Caco-2 (cell line): ENCODE data around the gene TCHHL1. TPM values are rescaled to one million over a fixed set of nuclear protein-coding genes. Genes with fewer than 3 reads are reported as not detected.

Experiments
- BruUV-seq: library from RNA; stranded (reverse); fragments of 400-500 nt; replicated peaks from 2 replicates; lab custom pipeline; 2021; lab: Mats Ljungman, UMichigan
- CTCF ChIA-PET: fragments of 300-600 bp; sonication (Branson Sonifier 250); formaldehyde crosslinking; loops from one replicate; lab custom pipeline; 2022; ENCODE audit warnings: antibody characterized with exemption; lab: Charles Lee
- POLR2A ChIA-PET: fragments of 300-600 bp; sonication (Branson Sonifier 250); formaldehyde crosslinking; loops from one replicate; lab custom pipeline; 2022; ENCODE audit warnings: antibody characterized with exemption; lab: Charles Lee
- DNase-seq, 2 experiments: peaks; one replicate each; pipeline versions ENCODE4 v3.0.0 to v3.0.0-alpha.2; 2020 to 2022
- H3K27me3 ChIP-seq: replicated peaks from 2 replicates; pipeline ENCODE4 v1.6.0; 2011; ENCODE audit warnings: low read length; ENCODE audit not compliant: control insufficient read depth, insufficient read depth
- H3K36me3 ChIP-seq: 2 replicates; pipeline ENCODE4 v1.5.1; 2011; ENCODE audit warnings: low read length; ENCODE audit not compliant: control insufficient read depth, insufficient read depth
- H3K4me1 ChIP-seq: fragments of 250-450 bp; sonication (Bioruptor Pico); 2 replicates; pipeline ENCODE4 v1.5.1; 2020; ENCODE audit warnings: mild to moderate bottlenecking
- H3K4me3 ChIP-seq: 2 replicates; pipeline ENCODE4 v1.5.1; 2011; ENCODE audit warnings: low read depth, mild to moderate bottlenecking, control low read depth, low read length
- H3K9me3 ChIP-seq: fragments of 250-450 bp; sonication (Bioruptor Pico); 2 replicates; pipeline ENCODE4 v1.5.1; 2020; ENCODE audit warnings: mild to moderate bottlenecking, moderate library complexity
- H3K27ac Mint-ChIP-seq: one replicate; pipeline ENCODE4 v1.8.0; 2022; ENCODE audit warnings: mixed read lengths; ENCODE audit not compliant: unreplicated experiment
- H3K27me3 Mint-ChIP-seq: one replicate; pipeline ENCODE4 v1.8.0; 2022; ENCODE audit warnings: mixed read lengths; ENCODE audit not compliant: insufficient read depth, unreplicated experiment
- H3K36me3 Mint-ChIP-seq: one replicate; pipeline ENCODE4 v1.8.0; 2022; ENCODE audit warnings: mild to moderate bottlenecking, mixed read lengths; ENCODE audit not compliant: insufficient read depth, unreplicated experiment
- H3K4me1 Mint-ChIP-seq: one replicate; pipeline ENCODE4 v1.8.0; 2022; ENCODE audit warnings: low read depth, mixed read lengths; ENCODE audit not compliant: unreplicated experiment
- H3K4me3 Mint-ChIP-seq: one replicate; pipeline ENCODE4 v1.8.0; 2022; ENCODE audit warnings: mild to moderate bottlenecking, moderate library complexity, mixed read lengths; ENCODE audit not compliant: unreplicated experiment
- H3K9me3 Mint-ChIP-seq: one replicate; pipeline ENCODE4 v1.8.0; 2022; ENCODE audit warnings: mixed read lengths; ENCODE audit not compliant: unreplicated experiment
- CTCF ChIP-seq, 2 experiments: fragments of 200-600 bp in 1 of 2; IDR thresholded peaks; 1 replicate in 1 of 2; 2 replicates in 1 of 2; pipeline versions ENCODE4 v1.5.1 to v1.8.0; 2011 to 2022; ENCODE audit warnings: antibody characterized with exemption in 1 of 2, control low read depth in 1 of 2, inconsistent platforms in 1 of 2, low read depth in 1 of 2, low read length in 1 of 2, mild to moderate bottlenecking in 1 of 2, moderate library complexity in 1 of 2; ENCODE audit not compliant: insufficient read depth in 1 of 2, severe bottlenecking in 1 of 2, unreplicated experiment in 1 of 2
- intact Hi-C: fragments of 100-400 bp; cut with micrococcal nuclease; formaldehyde crosslinking; loops from one replicate; pipeline ENCODE4 v1.10.0; 2022; ENCODE audit not compliant: unreplicated experiment
- total RNA-seq: library from RNA; stranded (reverse); gene quantifications from 2 replicates; pipeline ENCODE4 v1.2.3, GENCODE V29; 2022

TCHHL1 gene
- total RNA-seq, 1 experiment from 2014 or later, result not detected

- no peaks in the 10 kb centered on the region for H3K36me3 ChIP-seq
- peaks cover 4% of the 10 kb centered on the region; the same call in 1 of the 2 replicates for H3K27me3 ChIP-seq
- H3K4me3 Mint-ChIP-seq, result no peak within 1 kb of the TSS
- no TSS peak for BruUV-seq
- H3K4me1 Mint-ChIP-seq, result no peaks in the 10 kb centered on the region
- H3K27me3 Mint-ChIP-seq, result peaks cover 22% of the 10 kb centered on the region
- no peaks in the 10 kb centered on the region for H3K9me3 Mint-ChIP-seq
- ChIA-PET POLR2A (no interaction called here), CTCF (no interaction called here)
- no peak within 1 kb of the TSS for H3K27ac Mint-ChIP-seq
- H3K9me3 ChIP-seq, result no peaks in the 10 kb centered on the region
- DNase-seq, result no peak
- no peak within 1 kb of the TSS for H3K4me3 ChIP-seq
- H3K4me1 ChIP-seq, result no peaks in the 10 kb centered on the region
- intact Hi-C loops, result no loop called here
- no peak for TF ChIP-seq CTCF (IDR thresholded peaks at IDR 0.05; ENCODE audit: insufficient read depth in 1 of 2, low read depth in 1 of 2, low read length in 1 of 2, severe bottlenecking in 1 of 2, unreplicated experiment in 1 of 2)
- H3K36me3 Mint-ChIP-seq, result no peaks in the 10 kb centered on the region
Measured at GRCh38 chr1:152115344-152115743, 26.5 kb upstream of the TCHHL1 start, which contains the start of gene TCHH. TSS of gene TCHH (minus strand) at chr1:152115444. CDS start at chr1:152114080, 1,364 bp downstream.

- BruUV-seq, result no TSS peak
- POLR2A ChIA-PET, result no interaction called here
- no peak for TF ChIP-seq CTCF (IDR thresholded peaks at IDR 0.05; ENCODE audit: insufficient read depth in 1 of 2, low read depth in 1 of 2, low read length in 1 of 2, severe bottlenecking in 1 of 2, unreplicated experiment in 1 of 2)
- Mint-ChIP-seq H3K36me3 (peaks cover 6% of the 10 kb centered on the region), H3K4me3 (no peak overlapping the region), H3K27me3 (peaks cover 9% of the 10 kb centered on the region), H3K27ac (no peak overlapping the region), H3K9me3 (no peaks in the 10 kb centered on the region), H3K4me1 (peaks cover 2% of the 10 kb centered on the region)
- CTCF ChIA-PET, result interaction anchor here (1.4 kb wide), 1 partner anchor 69 kb away, joined by 3 read pairs; no protein-coding TSS in a partner anchor
- H3K9me3 ChIP-seq, result no peaks in the 10 kb centered on the region
- peaks cover 10% of the 10 kb centered on the region for H3K27me3 ChIP-seq
- no peaks in the 10 kb centered on the region for H3K36me3 ChIP-seq
- H3K4me3 ChIP-seq, result peak overlapping the region; percentile 23
- intact Hi-C loops, result no loop called here
- H3K4me1 ChIP-seq, result no peaks in the 10 kb centered on the region
- DNase-seq, result no peak
Measured at GRCh38 chr1:152112885-152113432, 24.1 kb upstream of the TCHHL1 start.

GRCh38 chr1:152112101-152112884, 23.4 kb upstream of the TCHHL1 start:
- Mint-ChIP-seq H3K9me3 (no peaks in the 10 kb centered on the region), H3K27me3 (peaks cover 15% of the 10 kb centered on the region), H3K4me1 (peaks cover 9% of the 10 kb centered on the region), H3K36me3 (peaks cover 10% of the 10 kb centered on the region), H3K27ac (no peak overlapping the region), H3K4me3 (no peak overlapping the region)
- CTCF ChIA-PET, result interaction anchor here (0.7 to 1.4 kb wide), 5 partner anchors 22 to 346 kb away, joined by 3 to 8 read pairs (median 4); partner anchors contain the start of gene S100A11
- Histone ChIP-seq H3K4me1 (no peaks in the 10 kb centered on the region), H3K36me3 (no peaks in the 10 kb centered on the region), H3K4me3 (peak overlapping the region; percentile 23), H3K27me3 (peaks cover 10% of the 10 kb centered on the region), H3K9me3 (no peaks in the 10 kb centered on the region)
- POLR2A ChIA-PET, result no interaction called here
- peak in 1 of 2 experiments; percentile 22 for DNase-seq
- intact Hi-C loops, result no loop called here
- no TSS peak for BruUV-seq
- TF ChIP-seq CTCF (IDR thresholded peaks at IDR 0.05; ENCODE audit: insufficient read depth in 1 of 2, low read depth in 1 of 2, low read length in 1 of 2, severe bottlenecking in 1 of 2, unreplicated experiment in 1 of 2), result no peak
